ENCODE data around the gene SLC17A9. TPM values are rescaled to one million over a fixed set of nuclear protein-coding genes. Genes with fewer than 3 reads are reported as not detected.

The SLC17A9 gene
- total and polyA plus RNA-seq, 8 donors: 0.63 to 7.7 (median 3.1) TPM

DNA sequence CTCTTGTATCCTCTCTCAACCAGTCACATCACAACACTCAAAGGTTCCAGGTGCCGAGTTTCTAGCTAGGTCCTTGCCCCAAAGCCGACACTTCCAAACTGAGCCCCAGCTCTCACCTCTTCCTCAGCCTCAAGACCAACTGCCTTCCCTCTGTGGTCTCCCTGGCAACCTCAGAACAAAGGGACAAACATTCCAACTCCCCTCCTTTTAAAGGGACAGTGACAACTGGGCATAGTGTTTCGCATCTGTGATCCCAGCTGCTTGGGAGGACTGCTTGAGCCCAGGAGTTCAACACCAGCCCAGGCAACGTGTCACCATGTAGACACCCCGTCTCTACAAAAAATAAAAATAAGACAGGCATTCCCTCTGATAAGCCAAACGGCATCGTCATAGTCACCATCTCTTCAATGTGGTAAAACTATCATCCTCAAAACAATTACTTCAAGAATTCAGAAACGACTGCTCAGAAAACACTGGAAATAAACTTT, 37.5 kb upstream of the SLC17A9 start:
- H3K27me3 ChIP-seq: no peaks in the 10 kb centered on the region
- WGBS, 2 donors: 31 to 57% methylated on average over 8 of the region's 8 CpGs
- TF ChIP-seq, protein P1, sequence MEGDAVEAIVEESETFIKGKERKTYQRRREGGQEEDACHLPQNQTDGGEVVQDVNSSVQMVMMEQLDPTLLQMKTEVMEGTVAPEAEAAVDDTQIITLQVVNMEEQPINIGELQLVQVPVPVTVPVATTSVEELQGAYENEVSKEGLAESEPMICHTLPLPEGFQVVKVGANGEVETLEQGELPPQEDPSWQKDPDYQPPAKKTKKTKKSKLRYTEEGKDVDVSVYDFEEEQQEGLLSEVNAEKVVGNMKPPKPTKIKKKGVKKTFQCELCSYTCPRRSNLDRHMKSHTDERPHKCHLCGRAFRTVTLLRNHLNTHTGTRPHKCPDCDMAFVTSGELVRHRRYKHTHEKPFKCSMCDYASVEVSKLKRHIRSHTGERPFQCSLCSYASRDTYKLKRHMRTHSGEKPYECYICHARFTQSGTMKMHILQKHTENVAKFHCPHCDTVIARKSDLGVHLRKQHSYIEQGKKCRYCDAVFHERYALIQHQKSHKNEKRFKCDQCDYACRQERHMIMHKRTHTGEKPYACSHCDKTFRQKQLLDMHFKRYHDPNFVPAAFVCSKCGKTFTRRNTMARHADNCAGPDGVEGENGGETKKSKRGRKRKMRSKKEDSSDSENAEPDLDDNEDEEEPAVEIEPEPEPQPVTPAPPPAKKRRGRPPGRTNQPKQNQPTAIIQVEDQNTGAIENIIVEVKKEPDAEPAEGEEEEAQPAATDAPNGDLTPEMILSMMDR (IDR thresholded peaks at IDR 0.05): no peak
- DNase-seq (peak in 1 of 6 donors; percentile 40), ATAC-seq (peak; percentile 70 to 87 (median 82)), FAIRE-seq (no peak)
- H3K36me3 ChIP-seq: peaks cover 7 to 24% (median 18%) of the 10 kb centered on the region in 3 donors
- H3K4me3 ChIP-seq: no peak overlapping the region
- intact Hi-C loops (cut with DNase I): no loop called here
- H3K4me1 ChIP-seq: peaks cover 0 to 45% (median 36%) of the 10 kb centered on the region in 3 donors
- H3K9me3 ChIP-seq: no peaks in the 10 kb centered on the region
- no peak overlapping the region for H3K27ac ChIP-seq

GRCh38 chr20:62916703-62917476, 35.6 kb upstream of the SLC17A9 start:
- ATAC-seq (no peak), FAIRE-seq (no peak), DNase-seq (no peak)
- Histone ChIP-seq H3K36me3 (peaks cover 0 to 7% (median 4%) of the 10 kb centered on the region in 3 donors), H3K4me1 (peaks cover 5 to 61% (median 51%) of the 10 kb centered on the region in 3 donors), H3K27ac (no peak overlapping the region), H3K4me3 (no peak overlapping the region), H3K27me3 (no peaks in the 10 kb centered on the region), H3K9me3 (no peaks in the 10 kb centered on the region)
- intact Hi-C loops (cut with DNase I): no loop called here
- 65 to 72% methylated on average over 10 of the region's 10 CpGs for WGBS, 2 donors
- TF ChIP-seq, protein P1 (IDR thresholded peaks at IDR 0.05): no peak

GRCh38 chr20:62917720-62918119, 34.8 kb upstream of the SLC17A9 start:
- Histone ChIP-seq H3K4me1 (peaks cover 5 to 67% (median 58%) of the 10 kb centered on the region in 3 donors), H3K36me3 (peaks cover 0 to 5% (median 4%) of the 10 kb centered on the region in 3 donors), H3K27ac (no peak overlapping the region), H3K4me3 (no peak overlapping the region), H3K27me3 (no peaks in the 10 kb centered on the region), H3K9me3 (no peaks in the 10 kb centered on the region)
- 69 to 74% methylated on average over 3 of the region's 3 CpGs for whole genome bisulfite sequencing, 2 donors
- DNase-seq (no peak), FAIRE-seq (no peak), ATAC-seq (no peak)
- TF ChIP-seq, protein P1 (IDR thresholded peaks at IDR 0.05): no peak
- intact Hi-C loops (cut with DNase I): no loop called here

- intact Hi-C loops (cut with DNase I): no loop called here
- 54 to 56% methylated on average over 3 of the region's 3 CpGs for WGBS, 2 donors
- no peaks in the 10 kb centered on the region for H3K9me3 ChIP-seq
- H3K27me3 ChIP-seq: no peaks in the 10 kb centered on the region
- TF ChIP-seq, protein P1 (IDR thresholded peaks at IDR 0.05): no peak
- H3K27ac ChIP-seq: no peak overlapping the region
- no peak for DNase-seq
- no peak overlapping the region for H3K4me3 ChIP-seq
- H3K36me3 ChIP-seq: peaks cover 0 to 2% (median under 1%) of the 10 kb centered on the region in 3 donors
- peaks cover 8 to 71% (median 63%) of the 10 kb centered on the region in 3 donors for H3K4me1 ChIP-seq
- ATAC-seq: no peak
- no peak for FAIRE-seq
These were observed 34.4 kb upstream of the SLC17A9 start for GRCh38 chr20:62918147-62918546.

DNA sequence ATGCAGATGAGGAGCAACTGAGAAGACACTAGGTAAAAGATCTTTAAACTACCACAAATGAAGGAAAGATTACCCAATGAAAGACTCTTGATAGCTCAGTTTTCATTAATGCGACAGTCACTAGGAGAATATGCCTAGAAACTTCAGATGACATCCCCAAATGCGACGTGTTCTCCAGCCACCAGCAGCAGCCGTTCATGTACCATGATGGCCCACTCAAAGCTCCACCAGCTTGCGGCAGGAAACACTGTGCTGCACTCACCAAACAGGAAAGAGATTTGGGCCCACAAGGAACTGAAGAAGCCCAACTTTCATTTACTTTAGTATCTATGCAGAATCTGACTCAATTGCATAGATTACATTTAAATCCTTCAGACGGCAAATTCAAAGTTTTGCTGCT, 33.7 kb upstream of the SLC17A9 start:
- DNase-seq (no peak), FAIRE-seq (no peak), ATAC-seq (no peak)
- 77 to 88% methylated on average over 6 of the region's 6 CpGs for WGBS, 2 donors
- intact Hi-C loops (cut with DNase I): no loop called here
- no peaks in the 10 kb centered on the region for H3K9me3 ChIP-seq
- TF ChIP-seq, protein P1 (IDR thresholded peaks at IDR 0.05): no peak
- no peak overlapping the region for H3K4me3 ChIP-seq
- H3K27ac ChIP-seq: no peak overlapping the region
- no peaks in the 10 kb centered on the region for H3K27me3 ChIP-seq
- H3K36me3 ChIP-seq: no peaks in the 10 kb centered on the region
- peaks cover 13 to 78% (median 70%) of the 10 kb centered on the region in 3 donors for H3K4me1 ChIP-seq
